Left colon (tissue), 2 donors: ENCODE results near the gene PXDN. TPM values are rescaled to one million over a fixed set of nuclear protein-coding genes. Genes with fewer than 3 reads are reported as not detected.
A peak's percentile ranks its signal among the peaks of the same experiment; 100 is the strongest.
"Not testable (repeated sequence)": the region's sequence is repeated elsewhere in the genome, so short reads cannot be mapped to it uniquely, and the experiment has no call there.

Source experiments
- ATAC-seq: fragments of 200-7000 bp; cut with Tn5 transposase; one replicate; pipeline ENCODE4 v1.9.1; 2020; ENCODE audit warnings: mild to moderate bottlenecking, moderate library complexity
- DNase-seq, 2 donors: peaks; one replicate each; pipeline ENCODE4 v3.0.0-alpha.2; 2020
- intact Hi-C, 2 donors: fragments of 100-400 bp; cut with DNase I in 1 of 2; cut with micrococcal nuclease in 1 of 2; formaldehyde crosslinking; loops; one replicate each; pipeline versions ENCODE4 v1.11.2 to v1.14.0; 2022; cut with DNase I, micrococcal nuclease
- total RNA-seq, 2 donors: library from RNA; stranded (reverse); fragmentation: NEBNext Ultra II Directional; extraction: Animal tissue kit (Norgen Biotek cat#: 25700); gene quantifications; one replicate each; pipeline ENCODE4 v1.2.1, GENCODE V29; 2021
- donor health status: DM: no; HTN: no; CAD: no.
- donor health status: DM: yes; HTN: yes; CAD: no.

Gene PXDN
- total RNA-seq, 2 donors from 2014 or later, result 11.6 to 13.3 TPM

- ATAC-seq (no peak), DNase-seq (no peak)
- intact Hi-C loops, result no loop called here
Observed at GRCh38 chr2:1736997-1737480, 7.3 kb downstream of the PXDN start.

- no peak for DNase-seq
- intact Hi-C loops, result no loop called here
- no peak for ATAC-seq
Observed at GRCh38 chr2:1736045-1736444, 8.3 kb downstream of the PXDN start.

- intact Hi-C loops, ATAC-seq: not testable (repeated sequence)
- DNase-seq, result peak in 1 of 2 donors; percentile 7
Observed at GRCh38 chr2:1733298-1733697, 11.0 kb downstream of the PXDN start.

GRCh38 chr2:1731963-1732768 lies 12.1 kb downstream of the PXDN start:
- intact Hi-C loops, result no loop called here
- DNase-seq (peak in 1 of 2 donors; percentile 53), ATAC-seq (no peak)

GRCh38 chr2:1731447-1731962 lies 12.8 kb downstream of the PXDN start:
- ATAC-seq (no peak), DNase-seq (no peak)
- intact Hi-C loops, result no loop called here

GRCh38 chr2:1730015-1730927 lies 14.0 kb downstream of the PXDN start:
- DNase-seq (no peak), ATAC-seq (no peak)
- intact Hi-C loops, result no loop called here

- no peak for DNase-seq
- intact Hi-C loops, result no loop called here
- ATAC-seq, result no peak
Observed at GRCh38 chr2:1729242-1729641, 15.1 kb downstream of the PXDN start.

GRCh38 chr2:1728821-1729220 lies 15.5 kb downstream of the PXDN start:
- ATAC-seq (no peak), DNase-seq (peak in 1 of 2 donors; percentile 65)
- intact Hi-C loops, result no loop called here

- DNase-seq (no peak), ATAC-seq (no peak)
- intact Hi-C loops, result no loop called here
Observed at GRCh38 chr2:1727796-1728474, 16.4 kb downstream of the PXDN start.

GRCh38 chr2:1727101-1727771 lies 17.1 kb downstream of the PXDN start:
- DNase-seq, result no peak
- ATAC-seq, result no peak
- intact Hi-C loops, result no loop called here

GRCh38 chr2:1726558-1726957 lies 17.8 kb downstream of the PXDN start:
- intact Hi-C loops, result no loop called here
- ATAC-seq (no peak), DNase-seq (no peak)

GRCh38 chr2:1724351-1724750 lies 20.0 kb downstream of the PXDN start:
- ATAC-seq, intact Hi-C loops, DNase-seq: not testable (repeated sequence)

GRCh38 chr2:1723397-1724042 lies 20.8 kb downstream of the PXDN start:
- DNase-seq (no peak), ATAC-seq (no peak)
- intact Hi-C loops, result no loop called here

- ATAC-seq (no peak), DNase-seq (no peak)
- intact Hi-C loops, result no loop called here
Observed at GRCh38 chr2:1722692-1723091, 21.6 kb downstream of the PXDN start.

GRCh38 chr2:1721706-1722646 lies 22.3 kb downstream of the PXDN start:
- no peak for ATAC-seq
- DNase-seq, result no peak

GRCh38 chr2:1718339-1719220 lies 25.7 kb downstream of the PXDN start:
- ATAC-seq (no peak), DNase-seq (no peak)
- intact Hi-C loops, result no loop called here

More at GRCh38 chr2:1721706-1722646, 22.3 kb downstream of the PXDN start:
- intact Hi-C loops, result no loop called here
